GM18870 (cell line): ENCODE data around the gene SPIN3.
"Not testable (repeated sequence)": the region's sequence is repeated elsewhere in the genome, so short reads cannot be mapped to it uniquely, and the experiment has no call there.

ENCODE experiments used
- ATAC-seq: cut with Tn5 transposase; IDR thresholded peaks from one replicate; pipeline ENCODE4 v1.9.1; 2021; ENCODE audit warnings: moderate library complexity; ENCODE audit not compliant: unreplicated experiment

SPIN3 gene

GRCh38 chrX:56995271-56995994, at the start of gene SPIN3:
Gene SPIN3, minus strand, starts transcription at chrX:56995541. Its CDS starts 594 bp downstream, at chrX:56994947.
- peak; percentile 95 for ATAC-seq

GRCh38 chrX:57044245-57044644, 48.9 kb upstream of the SPIN3 start:
- ATAC-seq: no peak

- ATAC-seq: not testable (repeated sequence)
Observed at GRCh38 chrX:57037265-57037664, 41.9 kb upstream of the SPIN3 start.

GRCh38 chrX:56994375-56995270, 718 bp downstream of the SPIN3 start:
- ATAC-seq: no peak

- no peak for ATAC-seq
Observed at GRCh38 chrX:56987741-56988140, 7.6 kb downstream of the SPIN3 start.

- peak; percentile 64 for ATAC-seq
Observed at GRCh38 chrX:56986138-56986537, 9.2 kb downstream of the SPIN3 start.

GRCh38 chrX:56978172-56978571, 17.2 kb downstream of the SPIN3 start:
- ATAC-seq: peak; percentile 92

- no peak for ATAC-seq
Observed at GRCh38 chrX:56975611-56976010, 19.7 kb downstream of the SPIN3 start.

GRCh38 chrX:56974408-56974807, 20.9 kb downstream of the SPIN3 start:
- no peak for ATAC-seq

- no peak for ATAC-seq
Observed at GRCh38 chrX:56969559-56969958, 25.8 kb downstream of the SPIN3 start.

- no peak for ATAC-seq
Observed at GRCh38 chrX:56968980-56969379, 26.4 kb downstream of the SPIN3 start.

- no peak for ATAC-seq
Observed at GRCh38 chrX:56963377-56963776, 32.0 kb downstream of the SPIN3 start.

- no peak for ATAC-seq
Observed at GRCh38 chrX:56947699-56948098, 47.6 kb downstream of the SPIN3 start.

GRCh38 chrX:56946201-56946600, 49.1 kb downstream of the SPIN3 start:
- not testable (repeated sequence) for ATAC-seq

GRCh38 chrX:56945226-56945625, 50.1 kb downstream of the SPIN3 start:
- ATAC-seq: not testable (repeated sequence)

- ATAC-seq: no peak
Observed at GRCh38 chrX:56943264-56943663, 52.1 kb downstream of the SPIN3 start.
